Hindlimb muscle (tissue), 1 donor: ENCODE data around the gene KBTBD4. TPM values are rescaled to one million over a fixed set of nuclear protein-coding genes. Genes with fewer than 3 reads are reported as not detected.
"Not testable (repeated sequence)": the region's sequence is repeated elsewhere in the genome, so short reads cannot be mapped to it uniquely, and the experiment has no call there.

Experiments used
- DNase-seq: peaks from one replicate; pipeline ENCODE4 v3.0.0-alpha.2; 2013
- polyA plus RNA-seq: library from polyadenylated mRNA; unstranded; fragments of 120-200 nt; gene quantifications from one replicate; pipeline ENCODE4 v1.2.1, GENCODE V29; 2013; ENCODE audit not compliant: insufficient read length

The KBTBD4 gene
- polyA plus RNA-seq, 1 donor = 16.3 TPM

DNA sequence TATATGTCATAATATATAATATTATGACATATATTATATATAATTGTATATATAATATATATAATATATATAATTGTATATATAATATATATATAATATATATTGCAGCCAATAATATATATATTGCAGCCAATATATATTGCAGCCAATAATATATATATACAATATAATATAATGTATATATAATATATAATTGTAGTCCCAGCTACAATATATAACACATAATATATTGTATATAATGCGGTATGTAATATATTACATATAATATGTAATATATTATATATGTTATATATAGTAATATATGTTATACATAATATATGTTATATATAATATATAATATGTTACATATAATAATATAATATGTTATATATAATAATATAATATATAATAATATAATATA lies 20.1 kb downstream of the KBTBD4 start:
- DNase-seq = no peak

DNA sequence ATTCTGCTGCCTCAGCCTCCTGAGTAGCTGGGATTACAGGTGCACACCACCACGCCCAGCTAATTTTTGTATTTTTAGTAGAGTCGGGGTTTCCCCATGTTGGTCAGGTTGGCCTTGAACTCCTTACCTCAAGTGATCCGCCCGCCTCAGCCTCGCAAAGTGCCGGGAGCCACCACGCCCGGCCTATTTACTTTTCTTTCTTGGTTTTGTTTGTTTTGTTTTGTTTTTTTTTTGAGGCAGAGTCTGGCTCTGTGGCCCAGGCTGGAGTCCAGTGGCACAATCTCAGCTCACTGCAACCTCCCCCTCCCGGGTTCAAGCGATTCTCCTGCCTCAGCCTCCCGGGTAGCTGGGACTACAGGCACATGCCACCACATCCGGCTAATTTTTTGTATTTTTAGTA lies 21.8 kb downstream of the KBTBD4 start:
- not testable (repeated sequence) for DNase-seq

DNA sequence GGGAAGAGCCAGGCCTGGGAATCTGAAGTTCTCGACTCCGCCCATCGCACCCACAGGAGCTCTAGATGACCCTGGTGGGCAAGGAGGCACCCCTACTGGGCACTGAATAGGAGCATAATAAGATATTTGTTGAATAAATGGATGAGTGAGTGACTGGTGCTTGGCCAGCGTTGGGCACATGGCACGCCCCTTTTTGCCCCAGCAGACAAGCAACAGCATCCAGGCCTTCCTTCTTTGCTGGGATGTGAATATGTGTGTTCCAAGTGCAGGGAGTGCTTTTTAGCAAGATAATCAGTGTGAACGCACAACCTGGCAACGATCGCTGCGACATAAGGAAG lies 25.4 kb downstream of the KBTBD4 start:
- DNase-seq = no peak

DNA sequence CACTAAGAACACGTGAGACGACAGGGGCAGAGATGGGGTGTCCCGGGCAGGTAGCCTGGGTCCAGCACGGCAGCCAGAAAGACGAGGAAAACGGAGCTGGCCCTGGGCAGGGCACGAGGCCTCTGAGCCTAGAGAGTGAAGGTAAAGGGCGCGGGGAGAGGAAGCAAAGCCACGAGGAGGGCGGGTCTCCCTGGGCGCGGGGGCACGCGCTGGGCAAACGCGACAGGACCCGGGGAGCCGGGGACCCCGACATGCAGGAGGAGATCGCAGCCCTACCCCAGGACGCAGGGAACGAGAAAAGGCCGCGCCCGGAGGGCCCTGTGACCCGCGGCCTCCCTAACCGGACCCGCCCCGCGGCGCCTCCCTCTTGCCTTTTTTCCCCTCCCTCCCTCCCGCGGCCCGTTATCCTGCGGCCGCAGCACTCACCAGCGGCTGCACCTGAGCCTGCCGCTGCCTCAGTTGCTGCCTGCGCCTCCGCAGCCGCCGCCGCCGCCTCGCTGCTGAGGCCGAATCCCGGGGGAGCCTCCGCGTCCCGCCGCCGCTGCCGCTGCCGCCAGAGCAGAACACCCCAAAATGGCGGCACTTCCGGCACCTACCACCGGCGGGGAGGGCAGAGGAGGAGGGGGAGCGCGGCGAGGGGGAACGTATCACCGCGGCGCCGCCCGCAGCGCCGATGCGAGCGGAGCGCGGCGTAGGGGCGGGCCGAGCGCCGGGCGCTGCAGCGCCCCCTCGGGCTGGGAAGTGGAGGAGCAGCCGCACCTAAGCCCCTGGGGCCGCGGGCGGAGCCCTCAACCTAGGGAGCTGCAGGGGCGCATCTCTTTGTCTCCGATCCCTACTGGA lies 26.0 kb downstream of the KBTBD4 start, which contains the start of gene CELF1:
Gene CELF1 (minus strand): TSS at position 567 of the 840 bp plus-strand sequence. CDS start 53,609 bp downstream, outside the sequence.
- peak; percentile 93 for DNase-seq

DNA sequence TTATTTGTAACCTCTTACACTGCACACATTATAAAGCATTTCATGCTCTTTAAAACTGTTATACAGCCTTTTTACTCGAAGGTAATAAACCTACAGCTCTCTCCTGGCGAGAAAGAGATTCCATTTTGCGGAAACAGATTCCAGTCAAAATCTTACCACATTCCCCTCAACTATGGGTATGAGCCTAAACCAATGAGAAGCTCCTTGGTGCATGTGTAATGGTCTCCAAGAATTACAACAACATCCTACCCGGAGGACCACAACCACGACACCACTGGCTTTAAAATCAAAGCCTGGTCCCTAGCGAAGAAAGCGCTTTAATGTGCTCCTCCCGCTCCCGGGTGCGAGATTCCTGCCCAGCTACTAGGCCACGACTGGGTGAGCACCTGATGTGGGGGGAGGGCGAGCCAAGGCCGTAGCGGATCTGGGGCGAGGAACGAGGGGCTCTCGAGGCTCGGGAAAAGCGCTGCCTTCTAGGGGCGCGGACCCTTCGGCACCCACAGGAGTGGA lies 26.7 kb downstream of the KBTBD4 start:
- peak; percentile 15 for DNase-seq

DNA sequence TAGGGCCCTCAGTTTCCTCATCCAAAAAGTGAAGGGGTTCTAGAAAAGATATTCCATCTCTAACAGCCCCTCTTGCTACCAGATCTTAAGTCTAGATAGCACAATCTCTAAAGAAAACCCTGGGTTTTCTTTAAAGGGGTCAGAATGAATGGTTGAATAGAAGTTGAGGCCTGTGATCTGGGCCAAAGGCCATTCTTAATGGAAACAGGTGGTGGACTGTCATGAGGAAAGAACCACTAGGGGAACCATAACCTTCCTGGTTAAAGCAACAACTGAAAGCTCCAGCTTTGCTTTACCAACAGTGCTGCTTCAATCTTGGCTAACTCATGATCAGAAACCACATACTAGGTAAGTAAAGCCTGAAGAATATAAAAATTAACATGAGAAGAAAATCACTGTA lies 27.7 kb downstream of the KBTBD4 start:
- no peak for DNase-seq

DNA sequence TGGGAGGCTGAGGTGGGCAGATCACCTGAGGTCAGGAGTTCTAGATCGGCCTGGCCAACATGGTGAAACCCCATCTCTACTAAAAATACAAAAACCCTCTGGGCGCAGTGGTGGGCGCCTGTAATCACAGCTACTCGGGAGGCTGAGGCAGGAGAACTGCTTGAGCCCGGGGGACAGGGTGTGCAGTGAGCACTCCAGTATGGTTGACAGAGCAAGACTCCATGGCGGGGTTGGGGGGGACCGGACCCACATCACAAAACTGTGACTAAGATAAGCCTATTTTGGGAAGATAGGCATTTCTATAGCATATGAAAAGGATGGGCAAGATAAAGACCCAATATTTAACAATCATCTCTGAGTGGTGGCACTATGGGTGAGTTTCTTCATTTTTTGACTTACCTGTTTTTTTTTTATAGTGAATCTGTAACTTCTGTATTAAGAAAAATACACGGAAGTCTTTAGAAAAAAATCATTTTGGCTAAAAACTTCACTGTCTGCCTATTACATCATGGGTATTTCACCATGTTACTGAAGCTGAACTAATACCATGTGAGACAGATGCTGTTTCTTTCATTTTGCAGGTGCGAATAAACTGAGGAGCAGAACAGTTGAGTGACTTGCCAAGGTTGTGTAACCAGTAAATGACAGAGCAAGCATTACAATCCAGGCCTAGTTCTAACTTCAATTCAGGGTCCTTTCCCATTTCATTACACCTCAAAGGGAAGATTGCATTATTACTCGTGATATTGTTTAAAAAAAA lies 28.3 kb downstream of the KBTBD4 start:
- DNase-seq = no peak

DNA sequence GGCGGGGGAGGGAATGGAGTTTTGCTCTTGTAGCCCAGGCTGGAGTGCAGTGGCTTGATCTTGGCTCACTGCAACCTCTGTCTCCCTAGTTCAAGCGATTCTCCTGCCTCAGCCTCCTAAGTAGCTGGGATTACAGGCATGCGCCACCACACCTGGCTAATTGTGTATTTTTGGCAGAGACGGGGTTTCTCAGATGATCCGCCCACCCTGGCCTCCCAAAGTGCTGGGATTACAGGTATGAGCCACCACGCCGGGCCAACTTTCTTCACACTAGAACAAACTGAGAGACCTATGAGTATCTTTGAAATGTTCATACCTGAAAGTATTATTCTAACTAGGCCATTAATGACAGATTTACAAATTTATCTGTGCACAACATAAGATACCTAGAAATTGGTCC lies 32.5 kb downstream of the KBTBD4 start:
- not testable (repeated sequence) for DNase-seq

DNA sequence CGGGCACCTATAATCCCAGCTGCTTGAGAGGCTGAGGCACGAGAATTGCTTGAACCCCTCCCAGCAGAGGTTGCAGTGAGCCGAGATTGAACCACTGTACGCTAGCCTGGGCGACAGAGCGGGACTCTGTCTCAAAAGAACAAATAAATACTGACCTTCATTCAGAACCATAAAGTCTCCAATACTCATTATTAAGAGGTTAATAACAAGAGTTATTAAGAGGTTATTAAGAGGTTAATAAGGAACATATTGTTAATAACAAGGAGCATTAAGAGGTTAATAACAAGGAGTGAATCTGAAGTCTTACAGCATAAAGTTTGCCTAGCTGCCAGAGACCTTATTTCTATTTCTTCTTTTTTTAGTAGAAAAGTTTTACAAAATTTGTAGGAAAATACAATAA lies 33.5 kb downstream of the KBTBD4 start:
- no peak for DNase-seq

DNA sequence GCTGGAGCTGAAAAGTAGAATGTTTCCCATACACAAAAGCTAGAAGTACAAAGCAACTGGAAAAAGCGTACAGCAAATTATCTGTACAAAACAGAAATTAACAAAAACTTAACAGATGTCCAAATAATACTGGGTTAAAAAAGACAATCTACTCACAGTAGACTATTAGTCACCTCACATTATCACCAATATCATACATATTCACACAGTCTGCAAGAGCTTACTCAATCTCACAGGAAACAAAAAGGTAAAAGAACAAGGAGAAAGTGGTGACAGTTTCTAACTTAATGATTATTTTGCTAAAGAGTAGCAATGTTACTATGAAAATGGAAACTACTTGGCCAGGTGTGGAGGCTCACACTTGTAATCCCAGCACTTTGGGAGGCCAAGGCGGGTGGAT lies 37.7 kb downstream of the KBTBD4 start:
- DNase-seq = no peak

DNA sequence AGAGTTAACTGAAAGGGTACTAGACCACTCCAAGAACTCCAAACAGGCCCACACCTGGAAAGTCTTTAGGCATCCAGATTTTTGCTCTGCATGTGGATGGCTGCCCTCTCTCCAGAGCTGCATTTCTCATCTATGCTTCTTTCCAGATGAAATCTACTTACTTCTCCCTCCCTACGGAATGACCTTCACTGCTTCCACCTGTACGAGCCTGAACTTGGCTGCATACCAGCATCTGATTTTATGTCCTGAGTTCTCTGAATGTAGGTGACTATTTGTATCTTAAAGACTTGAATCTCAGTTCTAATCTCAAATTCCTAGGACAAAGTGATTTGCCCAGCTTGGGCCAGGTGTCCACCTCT lies 39.1 kb downstream of the KBTBD4 start:
- DNase-seq = no peak

DNA sequence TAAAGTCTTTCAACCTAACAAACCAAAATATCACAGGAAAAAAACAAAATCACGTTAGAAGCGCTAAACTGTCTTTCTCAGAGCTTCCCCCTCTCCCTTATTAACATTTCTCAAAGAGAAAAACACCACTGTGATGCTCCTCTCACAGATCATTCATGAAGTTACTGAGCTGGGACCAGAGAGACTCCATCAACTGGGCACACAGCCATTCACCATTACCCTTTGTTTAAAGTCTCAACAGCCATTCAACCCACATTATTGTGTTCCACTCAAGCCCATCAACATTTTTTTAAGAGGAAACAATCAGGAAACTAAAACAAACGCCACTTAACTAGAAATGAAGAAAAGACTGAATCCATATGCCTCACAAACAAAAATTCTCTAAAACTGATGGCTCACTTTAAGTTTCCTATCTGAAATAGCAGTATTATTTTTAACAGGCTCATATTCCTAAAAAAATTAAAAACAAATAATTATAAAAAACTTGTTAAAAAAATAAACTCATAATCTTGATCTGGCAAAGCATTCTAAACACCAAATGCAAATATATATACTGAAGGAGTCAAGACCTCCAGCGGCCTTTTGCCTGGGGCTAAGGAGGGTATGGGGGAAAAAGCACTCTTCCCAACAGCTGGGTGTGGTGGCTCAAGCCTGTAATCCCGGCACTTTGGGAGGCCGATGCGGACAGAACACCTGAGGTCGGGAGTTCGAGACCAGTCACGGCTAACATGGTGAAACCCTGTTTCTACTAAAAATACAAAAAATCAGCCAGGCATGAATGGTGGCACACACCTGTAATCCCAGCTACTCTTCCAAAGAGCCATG lies 39.8 kb downstream of the KBTBD4 start:
- DNase-seq = no peak

DNA sequence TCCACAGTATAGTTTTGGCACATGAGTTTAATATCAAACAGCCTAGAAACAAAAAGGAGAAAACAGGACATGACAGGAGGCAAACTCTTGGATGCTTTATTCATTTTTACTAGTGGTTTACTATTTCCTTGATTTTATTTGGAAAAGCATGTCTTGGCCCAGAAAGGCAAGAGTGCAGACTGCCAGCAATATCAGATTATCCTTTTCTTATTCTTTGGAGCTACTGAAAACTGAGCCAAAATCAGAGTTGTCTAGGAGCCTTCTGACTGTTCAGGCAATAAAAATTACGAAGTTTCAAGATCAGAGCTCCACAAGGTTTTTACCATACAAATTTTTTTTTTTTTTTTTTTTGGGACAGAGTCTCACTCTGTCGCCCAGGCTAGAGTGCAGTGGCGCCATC lies 41.9 kb downstream of the KBTBD4 start:
- peak; percentile 22 for DNase-seq

DNA sequence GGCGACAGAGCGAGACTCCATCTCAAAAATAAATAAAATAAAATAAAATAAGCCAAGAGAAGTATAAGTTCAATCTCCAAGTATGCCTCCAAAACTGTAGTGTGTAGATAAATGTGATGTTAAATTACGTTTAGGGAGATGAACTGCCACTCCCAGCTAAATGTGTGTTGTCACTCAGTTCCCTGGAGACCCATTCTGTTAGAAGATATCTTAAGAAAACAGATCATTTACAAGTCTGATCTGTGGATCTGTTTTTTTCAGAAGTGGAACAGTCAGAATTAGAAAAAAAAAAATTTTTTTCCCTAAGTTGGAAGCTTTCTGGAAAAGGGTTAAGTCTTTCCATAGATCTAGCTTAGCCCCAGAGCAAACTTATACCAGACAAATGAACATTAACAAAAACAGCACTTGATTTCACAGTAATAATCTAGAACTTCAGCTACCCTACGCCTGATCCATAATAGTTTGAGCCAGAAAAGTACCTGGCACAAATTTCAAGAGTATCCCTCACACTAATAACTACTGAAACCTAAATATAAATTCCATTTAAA lies 44.0 kb downstream of the KBTBD4 start:
- DNase-seq = no peak

DNA sequence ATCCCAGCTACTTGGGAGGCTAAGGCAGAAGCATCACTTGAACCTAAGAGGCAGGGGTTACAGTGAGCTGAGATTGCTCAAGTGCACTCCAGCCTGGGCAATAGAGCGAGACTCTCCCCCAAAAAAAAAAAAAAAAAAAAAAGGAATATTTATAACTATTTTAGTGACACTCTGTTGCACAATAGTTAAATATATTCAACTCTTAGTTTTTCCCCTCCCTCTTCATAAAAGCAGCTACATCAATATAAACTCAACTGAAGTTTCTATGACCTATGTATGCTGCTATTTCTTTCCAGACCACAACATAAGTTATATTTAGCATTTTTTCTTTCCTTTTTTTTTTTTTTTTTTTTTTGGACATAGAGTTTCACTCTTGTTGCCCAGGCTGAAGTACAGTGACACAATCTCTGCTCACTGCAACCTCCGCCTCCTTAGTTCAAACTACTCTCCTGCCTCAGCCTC lies 45.0 kb downstream of the KBTBD4 start:
- no peak for DNase-seq

DNA sequence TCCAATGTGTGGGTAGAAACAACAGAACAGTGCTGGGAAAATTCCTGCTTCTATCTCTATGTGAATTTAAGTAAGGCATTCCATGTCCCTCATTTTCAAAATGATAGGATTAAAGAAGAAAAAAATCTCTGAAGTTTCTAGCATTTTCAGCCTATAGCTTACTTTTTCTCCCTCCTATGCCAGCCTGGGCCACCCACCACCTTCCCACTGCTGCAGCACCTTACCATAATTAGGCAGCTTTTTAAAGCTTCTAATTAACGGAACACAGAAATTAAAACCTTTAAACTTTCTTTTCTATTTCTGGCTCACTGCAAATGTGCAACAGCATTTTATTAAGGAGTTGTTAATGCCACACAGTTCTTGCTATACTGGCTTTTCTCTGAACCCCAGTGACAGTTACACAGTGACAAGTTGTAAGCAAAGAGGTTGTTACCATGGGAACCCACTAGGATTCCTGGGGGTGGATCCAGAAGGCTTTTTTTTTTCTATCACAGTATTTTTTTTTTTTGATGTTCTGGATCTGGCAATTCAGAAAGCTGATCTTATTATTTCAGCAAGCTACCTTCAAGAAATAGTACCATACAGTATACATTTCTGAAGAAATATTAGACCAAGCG lies 46.1 kb downstream of the KBTBD4 start:
- no peak for DNase-seq

DNA sequence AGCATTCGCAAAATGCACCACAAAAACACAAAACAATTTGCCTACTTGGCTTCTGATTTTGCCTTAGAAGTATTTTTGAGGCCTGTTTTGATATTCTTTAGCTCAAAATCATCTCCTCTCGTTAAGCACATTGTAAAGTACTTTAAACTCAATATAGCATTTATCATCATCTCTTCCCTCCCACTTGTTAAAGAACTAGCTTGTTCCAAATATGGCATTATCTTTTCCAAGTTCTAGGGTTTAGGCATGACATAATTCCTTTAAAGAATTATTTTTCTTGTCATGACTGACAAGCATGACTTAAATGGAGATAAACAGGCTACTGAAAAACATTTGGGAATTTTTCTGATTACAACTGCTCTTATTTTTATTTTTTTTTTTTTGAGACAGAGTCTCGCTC lies 47.1 kb downstream of the KBTBD4 start:
- no peak for DNase-seq

DNA sequence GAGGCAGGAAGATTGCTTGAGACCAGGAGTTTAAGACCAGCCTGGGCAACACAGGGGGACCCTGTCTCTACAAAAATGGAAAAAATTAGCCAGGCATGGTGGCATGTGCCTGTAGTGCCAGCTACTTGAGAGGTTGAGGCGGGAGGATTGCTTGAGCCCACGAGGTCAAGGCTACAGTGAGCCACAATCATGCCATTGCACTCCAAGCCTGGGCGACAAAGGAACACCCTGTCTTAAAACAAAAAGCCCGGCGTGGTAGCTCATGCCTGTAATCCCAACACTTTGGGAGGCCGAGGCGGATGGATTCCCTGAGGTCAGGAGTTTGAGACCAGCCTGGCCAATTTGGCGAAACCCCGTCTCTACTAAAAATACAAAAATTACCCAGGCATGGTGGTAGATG lies 48.0 kb downstream of the KBTBD4 start:
- DNase-seq = not testable (repeated sequence)

DNA sequence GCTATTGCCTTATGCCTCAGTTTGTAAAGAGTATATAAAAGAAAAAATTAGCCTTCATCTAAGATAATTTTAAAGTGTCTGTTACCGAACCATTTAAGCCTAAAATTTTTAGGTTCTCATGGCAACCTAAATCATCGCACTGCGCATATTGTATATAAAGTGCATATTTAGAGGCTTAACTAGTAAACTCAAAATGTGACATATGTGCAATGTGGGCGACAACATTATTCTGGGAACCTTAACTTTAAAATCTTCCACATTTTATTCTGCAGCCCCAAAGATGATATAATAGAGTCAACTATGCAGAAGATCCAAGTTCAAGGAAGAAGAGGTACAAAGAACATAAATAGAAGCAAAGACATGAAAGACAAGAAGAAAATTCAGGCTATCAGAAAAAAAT lies 48.8 kb downstream of the KBTBD4 start:
- no peak for DNase-seq

DNA sequence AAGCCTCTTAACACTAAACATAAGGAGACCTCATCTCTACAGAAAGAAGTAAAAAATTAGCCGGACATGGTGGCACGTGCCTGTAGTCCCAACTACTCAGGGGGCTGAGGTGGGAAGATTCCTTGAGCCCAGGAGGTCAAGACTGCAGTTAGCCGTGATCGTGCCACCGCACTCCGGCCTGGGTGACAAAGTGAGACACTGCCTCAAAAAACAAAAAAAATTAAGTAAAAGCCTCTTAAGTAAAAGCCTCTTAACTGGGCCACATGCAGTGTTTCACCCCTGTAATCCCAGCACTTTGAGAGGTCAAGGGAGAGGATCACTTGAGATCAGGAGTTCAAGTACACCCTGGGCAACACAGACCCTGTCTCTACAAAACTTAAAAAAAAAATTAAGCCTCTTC lies 51.6 kb downstream of the KBTBD4 start:
- no peak for DNase-seq

DNA sequence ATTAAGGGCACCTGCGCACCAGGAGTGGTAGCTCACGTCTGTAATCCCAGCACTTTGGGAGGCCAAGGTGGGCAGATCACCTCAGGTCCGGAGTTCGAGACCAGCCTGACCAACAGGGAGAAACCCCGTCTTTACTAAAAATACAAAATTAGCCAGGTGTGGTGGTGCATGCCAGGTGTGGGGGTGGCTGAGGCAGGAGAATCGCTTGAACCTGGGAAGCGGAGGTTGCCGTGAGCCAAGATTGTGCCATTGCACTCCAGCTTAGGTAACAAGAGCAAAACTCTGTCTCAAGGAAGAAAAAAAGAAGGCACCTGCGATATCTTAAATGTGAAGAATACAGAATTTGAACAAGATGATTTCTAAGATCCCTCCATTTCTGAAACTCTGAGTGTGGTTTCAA lies 52.7 kb downstream of the KBTBD4 start:
- not testable (repeated sequence) for DNase-seq

DNA sequence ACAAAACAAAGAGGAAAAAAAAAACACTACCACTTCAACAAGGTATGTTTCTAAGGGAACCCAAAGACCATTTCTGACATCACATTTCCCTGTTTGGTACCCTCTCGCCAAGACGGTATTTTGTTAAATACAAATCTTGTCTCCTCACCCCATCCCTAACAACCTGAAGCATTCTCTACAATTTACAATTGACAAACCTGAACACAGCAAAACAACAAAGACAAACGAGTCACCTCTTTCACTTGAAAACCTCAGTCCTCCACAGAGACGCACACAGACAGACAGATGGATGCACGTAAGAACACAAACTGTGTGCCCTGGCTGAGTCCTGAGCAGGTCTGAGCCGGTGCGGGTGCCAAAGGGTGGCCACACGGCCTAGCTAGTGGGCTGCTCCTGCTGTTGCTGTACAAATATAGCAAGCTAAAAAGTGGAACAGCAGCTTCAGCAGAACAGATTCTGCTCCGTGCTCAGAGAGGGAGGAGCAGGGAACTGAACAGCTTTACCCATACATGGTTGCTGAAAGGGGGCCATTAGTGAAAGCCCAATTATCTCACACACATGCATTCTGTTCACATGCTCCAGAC lies 54.4 kb downstream of the KBTBD4 start:
- no peak for DNase-seq
